Liver (tissue), 9 donors: ENCODE data around the gene GOLGA5. TPM values are rescaled to one million over a fixed set of nuclear protein-coding genes. Genes with fewer than 3 reads are reported as not detected.
A peak's percentile ranks its signal among the peaks of the same experiment; 100 is the strongest.

Source experiments
- DNase-seq: peaks from one replicate; pipeline ENCODE4 v3.0.0-alpha.2; 2017; ENCODE audit warnings: low spot score
- H3K27ac ChIP-seq, 2 donors: one replicate each; pipeline ENCODE4 v1.7.0; 2013; ENCODE audit warnings: inconsistent platforms in 2 of 2, low read length in 2 of 2, control low read depth in 1 of 2, low read depth in 1 of 2, mild to moderate bottlenecking in 1 of 2
- H3K27me3 ChIP-seq, 4 donors: one replicate each; pipeline versions ENCODE4 v1.6.1 to v1.7.0; 2013; ENCODE audit warnings: low read length in 3 of 4, inconsistent platforms in 1 of 4, mild to moderate bottlenecking in 1 of 4, moderate library complexity in 1 of 4; ENCODE audit not compliant: control insufficient read depth in 4 of 4, insufficient read depth in 4 of 4
- H3K36me3 ChIP-seq, 4 donors: one replicate each; pipeline versions ENCODE4 v1.6.1 to v1.7.0; 2013; ENCODE audit warnings: low read length in 3 of 4, mild to moderate bottlenecking in 3 of 4, low read depth in 1 of 4, moderate library complexity in 1 of 4; ENCODE audit not compliant: control insufficient read depth in 4 of 4, insufficient read depth in 3 of 4
- H3K4me1 ChIP-seq, 4 donors: one replicate each; pipeline versions ENCODE4 v1.6.1 to v1.7.0; 2013; ENCODE audit warnings: low read length in 3 of 4, mild to moderate bottlenecking in 3 of 4, moderate library complexity in 1 of 4; ENCODE audit not compliant: control insufficient read depth in 4 of 4, insufficient read depth in 4 of 4
- H3K4me3 ChIP-seq, 3 donors: one replicate each; pipeline versions ENCODE4 v1.6.1 to v1.7.0; 2013; ENCODE audit warnings: low read length in 3 of 3, control low read depth in 1 of 3, low read depth in 1 of 3, mild to moderate bottlenecking in 1 of 3
- H3K9ac ChIP-seq, 2 donors: one replicate each; pipeline ENCODE4 v1.7.0; 2013; ENCODE audit warnings: low read length in 2 of 2, mild to moderate bottlenecking in 2 of 2, moderate library complexity in 2 of 2, control low read depth in 1 of 2, low read depth in 1 of 2
- H3K9me3 ChIP-seq, 4 donors: one replicate each; pipeline versions ENCODE4 v1.6.1 to v1.7.0; 2013; ENCODE audit warnings: low read length in 3 of 4; ENCODE audit not compliant: control insufficient read depth in 4 of 4
- EGR1 ChIP-seq, 2 donors: IDR thresholded peaks; 2 replicates each; pipeline ENCODE4 v1.6.1; 2016 to 2018; ENCODE audit warnings: antibody characterized with exemption in 2 of 2, low read depth in 2 of 2
- FOXA1 ChIP-seq: IDR thresholded peaks from 2 replicates; pipeline ENCODE4 v1.6.1; 2016; ENCODE audit warnings: antibody characterized with exemption
- FOXA2 ChIP-seq: IDR thresholded peaks from 2 replicates; pipeline ENCODE4 v1.6.1; 2016; ENCODE audit warnings: antibody characterized with exemption
- GABPA ChIP-seq, 2 donors: IDR thresholded peaks in 1 of 2; conservative IDR thresholded peaks in 1 of 2; 2 replicates each; pipeline ENCODE4 v1.6.1; 2016; ENCODE audit warnings: antibody characterized with exemption in 2 of 2, mild to moderate bottlenecking in 1 of 2, moderate library complexity in 1 of 2
- HNF4A ChIP-seq, 2 donors: conservative IDR thresholded peaks; 2 replicates each; pipeline ENCODE4 v1.6.1; 2016; ENCODE audit warnings: antibody characterized with exemption in 2 of 2, mild to moderate bottlenecking in 2 of 2
- HNF4G ChIP-seq: IDR thresholded peaks from 2 replicates; pipeline ENCODE4 v1.6.1; 2016; ENCODE audit warnings: antibody characterized with exemption
- JUND ChIP-seq, 2 donors: IDR thresholded peaks; 2 replicates each; pipeline ENCODE4 v1.6.1; 2016; ENCODE audit warnings: antibody characterized with exemption in 2 of 2
- NR2F2 ChIP-seq: IDR thresholded peaks from 2 replicates; pipeline ENCODE4 v1.6.1; 2016; ENCODE audit warnings: antibody characterized with exemption
- RAD21 ChIP-seq, 2 donors: IDR thresholded peaks; 2 replicates each; pipeline ENCODE4 v1.6.1; 2016; ENCODE audit warnings: antibody characterized with exemption in 2 of 2, mild to moderate bottlenecking in 2 of 2
- RXRA ChIP-seq, 2 donors: IDR thresholded peaks; 2 replicates each; pipeline ENCODE4 v1.6.1; 2017 to 2018; ENCODE audit warnings: antibody characterized with exemption in 2 of 2, mild to moderate bottlenecking in 1 of 2
- SP1 ChIP-seq: IDR thresholded peaks from 2 replicates; pipeline ENCODE4 v1.6.1; 2018; ENCODE audit warnings: antibody characterized with exemption, mild to moderate bottlenecking
- TAF1 ChIP-seq: conservative IDR thresholded peaks from 2 replicates; pipeline ENCODE4 v1.6.1; 2016; ENCODE audit warnings: antibody characterized with exemption, mild to moderate bottlenecking
- YY1 ChIP-seq: IDR thresholded peaks from 2 replicates; pipeline ENCODE4 v1.6.1; 2016; ENCODE audit warnings: antibody characterized with exemption, mild to moderate bottlenecking
- WGBS: extraction: QIAGEN DNeasy Blood & Tissue Kit; methylation state at CpG from one replicate; pipeline ENCODE4 v1.1.7; 2013; 5-methylcytosine and 5-hydroxymethylcytosine counted together
- polyA plus RNA-seq, 2 donors: library from polyadenylated mRNA; stranded (reverse) in 1 of 2; unstranded in 1 of 2; fragments of 200-250 nt in 1 of 2; fragments of >200 nt in 1 of 2; fragmentation: Nextera tagmentation in 1 of 2; extraction: Ambion mirVana in 1 of 2; gene quantifications; one replicate each; pipeline versions ENCODE4 v1.2.1 to v1.2.3, GENCODE V29; 2013 to 2015
- total RNA-seq, 2 donors: library from RNA; depleted of rRNA; stranded (reverse); fragments of >200 nt; gene quantifications; one replicate each; pipeline ENCODE4 v1.2.3, GENCODE V29; 2014
- TF ChIP-seq, protein P1 (sequence below): IDR thresholded peaks from 2 replicates; pipeline ENCODE4 v1.6.1; 2016; ENCODE audit warnings: antibody characterized with exemption, mild to moderate bottlenecking
- TF ChIP-seq, protein P2 (sequence below): IDR thresholded peaks from 2 replicates; pipeline ENCODE4 v1.6.1; 2016; ENCODE audit warnings: antibody characterized with exemption
- TF ChIP-seq, protein P3 (sequence below): IDR thresholded peaks from 2 replicates; pipeline ENCODE4 v1.6.1; 2016; ENCODE audit warnings: antibody characterized with exemption
- TF ChIP-seq, protein P4 (sequence below): IDR thresholded peaks from 2 replicates; pipeline ENCODE4 v1.6.1; 2016; ENCODE audit warnings: antibody characterized with exemption
- TF ChIP-seq, protein P5 (sequence below): fragments of 150-350 bp; IDR thresholded peaks from 2 replicates; pipeline ENCODE4 v1.5.1; 2017; ENCODE audit warnings: improper control_type of control experiment, low read depth, low read length; ENCODE audit not compliant: missing input control
- donor health status: healthy.
- donor health status: healthy.
- donor health status: healthy.
- donor health status: healthy.
- donor health status: healthy.

GOLGA5 gene
- total and polyA plus RNA-seq, 4 donors, result 19.2 to 39.9 (median 28.2) TPM

DNA sequence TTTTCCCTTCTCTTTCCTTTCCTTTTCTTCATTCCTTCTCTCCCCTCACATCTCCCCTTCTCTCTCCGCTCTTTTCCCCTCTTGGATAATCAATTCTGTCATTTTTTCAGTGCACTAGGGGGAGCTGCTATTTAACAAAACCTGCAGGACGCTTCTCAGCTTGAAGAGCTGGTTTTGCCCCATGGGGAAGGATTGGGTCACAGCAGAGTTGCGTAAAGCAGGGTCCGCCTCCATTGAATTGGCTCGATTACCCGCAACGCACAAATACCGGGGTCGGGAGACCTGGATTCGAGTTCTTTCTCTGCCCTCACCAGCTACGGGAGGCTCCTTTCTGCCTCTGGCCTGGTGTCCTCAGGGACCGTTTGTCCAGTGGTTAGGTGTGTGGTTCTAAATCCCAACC is 86.7 kb downstream of the GOLGA5 start (continued):
- TF ChIP-seq, protein P1, sequence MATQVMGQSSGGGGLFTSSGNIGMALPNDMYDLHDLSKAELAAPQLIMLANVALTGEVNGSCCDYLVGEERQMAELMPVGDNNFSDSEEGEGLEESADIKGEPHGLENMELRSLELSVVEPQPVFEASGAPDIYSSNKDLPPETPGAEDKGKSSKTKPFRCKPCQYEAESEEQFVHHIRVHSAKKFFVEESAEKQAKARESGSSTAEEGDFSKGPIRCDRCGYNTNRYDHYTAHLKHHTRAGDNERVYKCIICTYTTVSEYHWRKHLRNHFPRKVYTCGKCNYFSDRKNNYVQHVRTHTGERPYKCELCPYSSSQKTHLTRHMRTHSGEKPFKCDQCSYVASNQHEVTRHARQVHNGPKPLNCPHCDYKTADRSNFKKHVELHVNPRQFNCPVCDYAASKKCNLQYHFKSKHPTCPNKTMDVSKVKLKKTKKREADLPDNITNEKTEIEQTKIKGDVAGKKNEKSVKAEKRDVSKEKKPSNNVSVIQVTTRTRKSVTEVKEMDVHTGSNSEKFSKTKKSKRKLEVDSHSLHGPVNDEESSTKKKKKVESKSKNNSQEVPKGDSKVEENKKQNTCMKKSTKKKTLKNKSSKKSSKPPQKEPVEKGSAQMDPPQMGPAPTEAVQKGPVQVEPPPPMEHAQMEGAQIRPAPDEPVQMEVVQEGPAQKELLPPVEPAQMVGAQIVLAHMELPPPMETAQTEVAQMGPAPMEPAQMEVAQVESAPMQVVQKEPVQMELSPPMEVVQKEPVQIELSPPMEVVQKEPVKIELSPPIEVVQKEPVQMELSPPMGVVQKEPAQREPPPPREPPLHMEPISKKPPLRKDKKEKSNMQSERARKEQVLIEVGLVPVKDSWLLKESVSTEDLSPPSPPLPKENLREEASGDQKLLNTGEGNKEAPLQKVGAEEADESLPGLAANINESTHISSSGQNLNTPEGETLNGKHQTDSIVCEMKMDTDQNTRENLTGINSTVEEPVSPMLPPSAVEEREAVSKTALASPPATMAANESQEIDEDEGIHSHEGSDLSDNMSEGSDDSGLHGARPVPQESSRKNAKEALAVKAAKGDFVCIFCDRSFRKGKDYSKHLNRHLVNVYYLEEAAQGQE, result peak; percentile 33
- TF ChIP-seq YY1, result peak; percentile 88

DNA sequence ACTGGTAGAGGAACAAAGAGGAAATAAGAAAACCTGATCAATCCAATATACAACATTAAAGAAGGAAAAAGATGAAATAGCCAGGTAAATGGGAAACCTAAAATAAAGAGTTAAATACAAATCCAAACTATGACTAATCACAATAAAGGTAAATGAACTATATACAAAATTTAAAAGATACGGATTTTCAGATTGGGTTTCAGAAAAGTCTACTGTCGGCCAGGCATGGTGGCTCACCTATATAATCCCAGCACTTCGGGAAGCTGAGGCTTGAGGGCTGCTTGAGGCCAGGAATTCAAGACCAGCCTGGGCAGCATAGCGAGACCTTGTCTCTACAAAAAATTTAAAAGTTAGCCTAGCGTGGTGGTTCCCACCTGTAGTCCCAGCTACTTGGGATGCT is 89.0 kb downstream of the GOLGA5 start:
- 93% methylated on average over 5 of the region's 5 CpGs for WGBS
- TF ChIP-seq, protein P2, sequence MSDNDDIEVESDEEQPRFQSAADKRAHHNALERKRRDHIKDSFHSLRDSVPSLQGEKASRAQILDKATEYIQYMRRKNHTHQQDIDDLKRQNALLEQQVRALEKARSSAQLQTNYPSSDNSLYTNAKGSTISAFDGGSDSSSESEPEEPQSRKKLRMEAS, result no peak
- TF ChIP-seq EGR1 (IDR thresholded peaks at IDR 0.05; ENCODE audit: low read depth in 2 of 2) (no peak), JUND (IDR thresholded peaks at IDR 0.05) (no peak), NR2F2 (no peak), HNF4A (conservative IDR thresholded peaks at IDR 0.05) (no peak), HNF4G (no peak), GABPA (IDR thresholded peaks at IDR 0.05 in 1 of 2, conservative IDR thresholded peaks at IDR 0.05 in 1 of 2) (no peak), SP1 (no peak), TAF1 (no peak), FOXA2 (no peak), RXRA (IDR thresholded peaks at IDR 0.05) (no peak), RAD21 (IDR thresholded peaks at IDR 0.05) (no peak), FOXA1 (no peak)
- TF ChIP-seq, protein P3, sequence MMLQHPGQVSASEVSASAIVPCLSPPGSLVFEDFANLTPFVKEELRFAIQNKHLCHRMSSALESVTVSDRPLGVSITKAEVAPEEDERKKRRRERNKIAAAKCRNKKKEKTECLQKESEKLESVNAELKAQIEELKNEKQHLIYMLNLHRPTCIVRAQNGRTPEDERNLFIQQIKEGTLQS, result no peak
- TF ChIP-seq, protein P4, sequence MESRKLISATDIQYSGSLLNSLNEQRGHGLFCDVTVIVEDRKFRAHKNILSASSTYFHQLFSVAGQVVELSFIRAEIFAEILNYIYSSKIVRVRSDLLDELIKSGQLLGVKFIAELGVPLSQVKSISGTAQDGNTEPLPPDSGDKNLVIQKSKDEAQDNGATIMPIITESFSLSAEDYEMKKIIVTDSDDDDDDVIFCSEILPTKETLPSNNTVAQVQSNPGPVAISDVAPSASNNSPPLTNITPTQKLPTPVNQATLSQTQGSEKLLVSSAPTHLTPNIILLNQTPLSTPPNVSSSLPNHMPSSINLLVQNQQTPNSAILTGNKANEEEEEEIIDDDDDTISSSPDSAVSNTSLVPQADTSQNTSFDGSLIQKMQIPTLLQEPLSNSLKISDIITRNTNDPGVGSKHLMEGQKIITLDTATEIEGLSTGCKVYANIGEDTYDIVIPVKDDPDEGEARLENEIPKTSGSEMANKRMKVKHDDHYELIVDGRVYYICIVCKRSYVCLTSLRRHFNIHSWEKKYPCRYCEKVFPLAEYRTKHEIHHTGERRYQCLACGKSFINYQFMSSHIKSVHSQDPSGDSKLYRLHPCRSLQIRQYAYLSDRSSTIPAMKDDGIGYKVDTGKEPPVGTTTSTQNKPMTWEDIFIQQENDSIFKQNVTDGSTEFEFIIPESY, result no peak
- TF ChIP-seq, protein P5, sequence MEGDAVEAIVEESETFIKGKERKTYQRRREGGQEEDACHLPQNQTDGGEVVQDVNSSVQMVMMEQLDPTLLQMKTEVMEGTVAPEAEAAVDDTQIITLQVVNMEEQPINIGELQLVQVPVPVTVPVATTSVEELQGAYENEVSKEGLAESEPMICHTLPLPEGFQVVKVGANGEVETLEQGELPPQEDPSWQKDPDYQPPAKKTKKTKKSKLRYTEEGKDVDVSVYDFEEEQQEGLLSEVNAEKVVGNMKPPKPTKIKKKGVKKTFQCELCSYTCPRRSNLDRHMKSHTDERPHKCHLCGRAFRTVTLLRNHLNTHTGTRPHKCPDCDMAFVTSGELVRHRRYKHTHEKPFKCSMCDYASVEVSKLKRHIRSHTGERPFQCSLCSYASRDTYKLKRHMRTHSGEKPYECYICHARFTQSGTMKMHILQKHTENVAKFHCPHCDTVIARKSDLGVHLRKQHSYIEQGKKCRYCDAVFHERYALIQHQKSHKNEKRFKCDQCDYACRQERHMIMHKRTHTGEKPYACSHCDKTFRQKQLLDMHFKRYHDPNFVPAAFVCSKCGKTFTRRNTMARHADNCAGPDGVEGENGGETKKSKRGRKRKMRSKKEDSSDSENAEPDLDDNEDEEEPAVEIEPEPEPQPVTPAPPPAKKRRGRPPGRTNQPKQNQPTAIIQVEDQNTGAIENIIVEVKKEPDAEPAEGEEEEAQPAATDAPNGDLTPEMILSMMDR, result no peak
- TF ChIP-seq, protein P1, result no peak
- Histone ChIP-seq H3K4me1 (peaks cover 1 to 25% (median 20%) of the 10 kb centered on the region in 4 donors), H3K4me3 (no peak overlapping the region), H3K9ac (no peak overlapping the region), H3K9me3 (no peaks in the 10 kb centered on the region), H3K27me3 (no peaks in the 10 kb centered on the region), H3K27ac (no peak overlapping the region), H3K36me3 (no peaks in the 10 kb centered on the region)
- DNase-seq, result no peak
